Thoracic aorta (tissue), 2 donors: ENCODE results near the gene SLC52A3. TPM values are rescaled to one million over a fixed set of nuclear protein-coding genes. Genes with fewer than 3 reads are reported as not detected.
A peak's percentile ranks its signal among the peaks of the same experiment; 100 is the strongest.
"Not testable (repeated sequence)": the region's sequence is repeated elsewhere in the genome, so short reads cannot be mapped to it uniquely, and the experiment has no call there.

ENCODE experiments used
- ATAC-seq: fragments of 150-250 bp; one replicate; pipeline ENCODE4 v1.8.0; 2017; ENCODE audit warnings: low read depth; ENCODE audit not compliant: insufficient number of reproducible peaks, low FRiP score
- DNase-seq: peaks from one replicate; pipeline ENCODE4 v3.0.0-alpha.2; 2020; ENCODE audit warnings: low spot score
- H3K27ac ChIP-seq, 2 donors: fragments of 200-600 bp; sonication (generic); 1 replicate in 1 of 2; 2 replicates in 1 of 2; pipeline ENCODE4 v1.5.1; 2016; ENCODE audit warnings: mild to moderate bottlenecking in 2 of 2, moderate library complexity in 2 of 2
- H3K27me3 ChIP-seq: fragments of 200-600 bp; sonication (generic); replicated peaks from 2 replicates; pipeline ENCODE4 v1.6.0; 2016; ENCODE audit warnings: mild to moderate bottlenecking; ENCODE audit not compliant: insufficient read depth
- H3K36me3 ChIP-seq: fragments of 200-600 bp; sonication (generic); one replicate; pipeline ENCODE4 v1.5.1; 2016
- H3K4me1 ChIP-seq, 2 donors: fragments of 200-600 bp; sonication (generic); 1 replicate in 1 of 2; 2 replicates in 1 of 2; pipeline versions ENCODE4 v1.5.1 to v1.6.0; 2016; ENCODE audit warnings: low read depth in 2 of 2, mild to moderate bottlenecking in 1 of 2; ENCODE audit not compliant: control insufficient read depth in 1 of 2
- H3K4me3 ChIP-seq: fragments of 200-600 bp; sonication (generic); 2 replicates; pipeline ENCODE4 v1.5.1; 2016; ENCODE audit warnings: mild to moderate bottlenecking
- H3K9me3 ChIP-seq: fragments of 200-600 bp; sonication (generic); 2 replicates; pipeline ENCODE4 v1.5.1; 2016
- total RNA-seq, 2 donors: library from RNA; depleted of rRNA; stranded (reverse); fragments of >200 nt; gene quantifications; one replicate each; pipeline versions ENCODE4 v1.1.0 to v1.2.3, GENCODE V29; 2016
- TF ChIP-seq, protein P1 (sequence below): fragments of 200-600 bp; sonication (generic); IDR thresholded peaks from one replicate; pipeline ENCODE4 v1.5.1; 2019; ENCODE audit warnings: antibody characterized with exemption

Gene SLC52A3
- total RNA-seq, 2 donors from 2014 or later: 0.54 to 1.5 TPM

DNA sequence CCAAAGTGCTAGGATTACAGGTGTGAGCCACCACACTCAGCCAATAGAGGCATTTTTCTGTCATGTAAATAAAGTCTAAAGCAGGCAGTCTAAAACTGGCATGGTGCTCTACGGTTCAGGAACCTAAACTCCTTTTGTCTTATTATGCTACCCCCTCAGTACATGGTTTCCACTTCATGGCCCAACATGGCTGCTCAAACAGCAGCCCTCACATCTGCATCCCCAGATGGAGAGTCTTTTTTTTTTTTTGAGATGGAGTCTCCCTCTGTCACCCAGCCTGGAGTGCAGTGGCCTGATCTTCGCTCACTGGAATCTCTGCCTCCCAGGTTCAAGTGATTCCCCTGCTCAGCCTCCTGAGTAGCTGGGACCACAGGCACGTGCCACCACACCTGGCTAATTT is 38.3 kb downstream of the SLC52A3 start:
- Histone ChIP-seq H3K9me3 (no peaks in the 10 kb centered on the region), H3K36me3 (no peaks in the 10 kb centered on the region), H3K27ac (no peak overlapping the region), H3K4me3 (no peak overlapping the region), H3K4me1 (peaks cover 0 to 7% of the 10 kb centered on the region in 2 donors), H3K27me3 (peaks cover 4% of the 10 kb centered on the region)
- DNase-seq: no peak
- TF ChIP-seq, protein P1, sequence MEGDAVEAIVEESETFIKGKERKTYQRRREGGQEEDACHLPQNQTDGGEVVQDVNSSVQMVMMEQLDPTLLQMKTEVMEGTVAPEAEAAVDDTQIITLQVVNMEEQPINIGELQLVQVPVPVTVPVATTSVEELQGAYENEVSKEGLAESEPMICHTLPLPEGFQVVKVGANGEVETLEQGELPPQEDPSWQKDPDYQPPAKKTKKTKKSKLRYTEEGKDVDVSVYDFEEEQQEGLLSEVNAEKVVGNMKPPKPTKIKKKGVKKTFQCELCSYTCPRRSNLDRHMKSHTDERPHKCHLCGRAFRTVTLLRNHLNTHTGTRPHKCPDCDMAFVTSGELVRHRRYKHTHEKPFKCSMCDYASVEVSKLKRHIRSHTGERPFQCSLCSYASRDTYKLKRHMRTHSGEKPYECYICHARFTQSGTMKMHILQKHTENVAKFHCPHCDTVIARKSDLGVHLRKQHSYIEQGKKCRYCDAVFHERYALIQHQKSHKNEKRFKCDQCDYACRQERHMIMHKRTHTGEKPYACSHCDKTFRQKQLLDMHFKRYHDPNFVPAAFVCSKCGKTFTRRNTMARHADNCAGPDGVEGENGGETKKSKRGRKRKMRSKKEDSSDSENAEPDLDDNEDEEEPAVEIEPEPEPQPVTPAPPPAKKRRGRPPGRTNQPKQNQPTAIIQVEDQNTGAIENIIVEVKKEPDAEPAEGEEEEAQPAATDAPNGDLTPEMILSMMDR: no peak
- ATAC-seq: no peak

DNA sequence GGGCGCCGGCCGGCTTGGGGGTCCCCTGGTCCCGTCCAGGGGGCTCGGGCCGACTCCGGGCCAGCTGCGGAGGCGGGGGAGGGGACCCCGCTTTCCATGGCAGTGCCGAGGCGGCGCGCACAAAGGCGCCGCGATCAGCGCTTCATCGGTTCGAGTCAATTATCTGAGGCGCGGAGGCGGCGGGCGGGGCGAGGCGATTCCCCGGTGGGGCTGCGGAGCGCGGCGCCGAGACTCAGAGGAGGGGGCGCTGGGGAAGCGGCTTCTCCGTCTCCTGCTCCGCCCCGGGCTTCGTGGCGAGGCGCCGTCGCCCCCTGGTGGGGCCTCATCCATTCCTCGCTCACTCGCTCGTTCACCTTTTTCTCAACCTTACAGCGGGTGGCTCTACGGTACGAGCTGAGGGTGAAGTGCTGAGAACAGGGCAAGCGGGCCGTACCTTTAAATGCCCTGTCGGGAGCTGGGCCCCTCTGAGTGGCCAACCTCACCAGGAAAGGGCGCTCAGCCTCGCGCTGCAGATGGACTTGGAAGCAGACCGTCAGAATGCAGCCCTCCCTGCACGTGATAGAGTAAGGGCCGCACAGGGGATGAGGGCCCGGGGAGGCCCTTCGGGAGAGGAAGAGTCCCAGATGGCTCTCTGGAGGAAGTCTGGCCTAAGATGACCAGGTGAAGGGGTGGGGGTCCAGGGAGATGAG is 39.9 kb downstream of the SLC52A3 start:
- DNase-seq: no peak
- H3K9me3 ChIP-seq: no peaks in the 10 kb centered on the region
- H3K4me3 ChIP-seq: peak overlapping the region; percentile 60

DNA sequence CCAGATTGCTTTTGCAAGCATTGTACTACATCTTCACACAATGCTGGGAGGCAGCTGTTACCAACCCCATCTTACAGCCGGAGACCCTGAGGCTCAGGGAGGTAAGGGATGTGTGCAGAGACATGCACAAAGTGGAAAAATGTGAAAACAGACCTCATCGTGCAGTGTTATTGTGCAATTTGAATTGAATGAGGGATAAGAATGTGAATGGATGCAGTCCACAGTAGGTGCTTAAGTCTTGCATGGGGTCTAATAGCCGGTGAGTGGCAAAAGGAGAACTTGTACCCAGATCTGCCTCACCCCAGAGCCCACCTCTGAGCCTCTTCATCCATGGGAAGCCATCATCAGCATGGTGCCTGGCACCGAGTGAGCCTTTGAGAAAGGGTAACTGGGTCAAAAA is 42.1 kb downstream of the SLC52A3 start:
- TF ChIP-seq, protein P1: no peak
- ATAC-seq: no peak

More for the DNA sequence above, 39.9 kb downstream of the SLC52A3 start:
- Histone ChIP-seq H3K27me3 (peaks cover 4% of the 10 kb centered on the region), H3K4me1 (peaks cover 0 to 7% of the 10 kb centered on the region in 2 donors), H3K27ac (no peak overlapping the region), H3K36me3 (no peaks in the 10 kb centered on the region)
- no peak for ATAC-seq
- TF ChIP-seq, protein P1: peak; percentile 34

DNA sequence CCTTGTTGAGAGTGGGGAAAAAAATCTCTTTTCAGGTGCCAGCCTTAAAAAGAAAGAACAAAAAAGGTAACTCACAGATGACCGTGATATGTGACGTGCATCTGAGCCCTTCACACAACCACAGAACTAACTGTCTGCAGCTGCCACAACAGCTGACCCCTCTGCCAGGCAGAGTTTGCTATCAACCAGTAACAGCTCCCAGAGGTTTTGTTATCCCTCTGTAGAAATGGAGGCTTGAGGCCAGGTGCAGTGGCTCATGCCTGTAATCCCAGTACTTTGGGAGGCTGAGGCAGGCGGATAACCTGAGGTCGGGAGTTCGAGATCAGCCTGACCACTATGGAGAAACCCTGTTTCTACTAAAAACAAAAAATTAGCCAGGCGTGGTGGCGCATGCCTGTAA is 42.8 kb downstream of the SLC52A3 start:
- ATAC-seq (no peak), DNase-seq (no peak)
- Histone ChIP-seq H3K36me3 (no peaks in the 10 kb centered on the region), H3K4me1 (peaks cover 0 to 7% of the 10 kb centered on the region in 2 donors), H3K27me3 (peaks cover 4% of the 10 kb centered on the region), H3K4me3 (no peak overlapping the region), H3K9me3 (no peaks in the 10 kb centered on the region), H3K27ac (no peak overlapping the region)
- TF ChIP-seq, protein P1: no peak

More for the DNA sequence above, 42.1 kb downstream of the SLC52A3 start:
- no peak for DNase-seq
- peaks cover 0 to 7% of the 10 kb centered on the region in 2 donors for H3K4me1 ChIP-seq
- H3K27me3 ChIP-seq: peaks cover 4% of the 10 kb centered on the region
- H3K4me3 ChIP-seq: no peak overlapping the region
- no peaks in the 10 kb centered on the region for H3K36me3 ChIP-seq
- no peak overlapping the region for H3K27ac ChIP-seq
- no peaks in the 10 kb centered on the region for H3K9me3 ChIP-seq

DNA sequence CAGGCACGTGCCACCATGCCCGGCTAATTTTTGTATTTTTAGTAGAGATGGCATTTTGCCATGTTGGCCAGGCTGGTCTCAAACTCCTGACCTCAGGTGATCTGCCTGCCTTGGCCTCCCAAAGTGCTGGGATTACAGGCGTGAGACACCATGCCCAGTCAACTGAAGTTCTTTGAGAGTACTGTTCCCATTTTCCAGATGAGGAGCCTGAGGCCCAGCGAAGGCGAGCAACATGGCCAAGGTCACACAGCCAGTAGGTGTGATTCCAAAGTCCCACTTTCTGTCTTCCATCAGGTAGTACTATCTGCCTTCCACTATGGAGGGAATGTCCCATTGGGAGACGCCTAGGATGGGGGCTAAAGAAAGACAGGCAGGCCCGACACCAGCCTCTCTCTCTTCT is 43.5 kb downstream of the SLC52A3 start:
- not testable (repeated sequence) for DNase-seq

More for the DNA sequence above, 43.5 kb downstream of the SLC52A3 start:
- not testable (repeated sequence) for H3K27me3 ChIP-seq, H3K4me1 ChIP-seq, H3K36me3 ChIP-seq, H3K27ac ChIP-seq, ATAC-seq, H3K4me3 ChIP-seq, H3K9me3 ChIP-seq
